HG03175 (cell line): Measurements from ENCODE around the gene NCR2.

Experiments
- ATAC-seq: cut with Tn5 transposase; IDR thresholded peaks from one replicate; pipeline ENCODE4 v1.9.1; 2021; ENCODE audit warnings: mild to moderate bottlenecking, moderate library complexity; ENCODE audit not compliant: unreplicated experiment

Gene NCR2

DNA sequence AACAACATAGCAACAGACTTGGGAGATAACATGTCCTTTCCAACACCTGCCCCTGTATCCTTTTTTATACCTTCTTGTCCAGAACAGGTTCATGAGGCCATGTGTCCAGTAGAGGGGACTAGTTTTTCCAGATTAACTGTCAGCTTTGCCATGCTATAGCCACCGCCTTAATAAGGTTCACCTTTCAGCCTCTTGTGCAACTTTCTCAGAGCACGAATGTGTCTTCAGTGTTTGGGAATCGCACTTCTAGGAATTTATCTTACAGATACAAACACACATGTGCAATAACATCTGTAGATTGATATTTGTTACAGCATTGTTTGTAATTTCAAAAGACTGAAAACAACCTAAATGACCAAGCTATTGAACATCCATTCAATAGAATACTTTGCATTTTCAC, 21.4 kb downstream of the NCR2 start:
- no peak for ATAC-seq

DNA sequence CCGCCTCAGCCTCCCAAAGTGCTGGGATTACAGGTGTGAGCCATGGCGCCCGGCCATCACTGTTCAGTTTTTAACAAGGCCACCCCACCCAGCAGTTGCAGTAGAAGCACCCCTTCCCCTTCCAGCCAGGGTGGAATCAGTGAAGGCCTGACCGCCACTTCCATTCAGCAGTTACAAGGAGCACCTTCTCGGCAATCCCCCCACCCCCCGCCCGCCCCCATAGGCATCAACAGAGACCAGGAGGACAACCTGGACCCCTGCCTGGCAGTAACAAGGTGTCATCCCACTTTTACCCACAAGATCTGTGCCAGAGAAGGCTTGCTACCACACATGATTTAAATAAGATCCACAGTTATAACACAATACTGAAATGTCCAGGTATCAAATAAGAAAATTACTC, 23.1 kb downstream of the NCR2 start:
- ATAC-seq: no peak

DNA sequence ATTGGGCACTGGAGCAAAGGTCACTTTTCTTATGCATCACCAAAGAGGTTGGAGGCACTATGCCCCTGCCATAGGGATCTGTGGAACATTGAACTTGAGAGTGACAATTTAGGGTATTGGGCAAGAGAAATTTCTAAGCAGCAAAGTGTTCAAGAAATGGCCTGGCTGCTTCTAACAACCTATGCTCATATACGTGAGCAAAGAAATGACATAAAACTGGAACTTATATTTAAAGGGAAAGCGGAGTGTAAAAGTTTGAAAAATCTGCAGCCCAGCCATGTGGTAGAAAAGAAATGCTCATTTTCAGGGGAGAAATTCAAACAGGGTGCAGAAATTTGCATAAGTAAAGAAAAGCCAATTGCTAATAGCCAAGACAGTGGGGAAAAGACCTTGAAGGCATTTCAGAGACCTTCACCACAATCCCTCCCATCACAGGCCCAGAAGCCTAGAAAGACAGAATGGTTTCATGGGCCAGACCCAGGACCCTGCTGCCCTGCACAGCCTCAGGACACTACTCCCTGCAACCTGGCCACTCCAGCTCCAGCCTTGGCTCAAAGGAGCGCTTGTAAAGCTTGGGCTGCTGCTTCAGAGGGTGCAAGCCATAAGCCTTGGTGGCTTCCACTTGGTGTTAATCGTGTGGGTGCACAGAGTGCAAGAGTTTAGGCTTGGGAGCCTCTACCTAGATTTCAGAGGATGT, 24.4 kb downstream of the NCR2 start:
- no peak for ATAC-seq

DNA sequence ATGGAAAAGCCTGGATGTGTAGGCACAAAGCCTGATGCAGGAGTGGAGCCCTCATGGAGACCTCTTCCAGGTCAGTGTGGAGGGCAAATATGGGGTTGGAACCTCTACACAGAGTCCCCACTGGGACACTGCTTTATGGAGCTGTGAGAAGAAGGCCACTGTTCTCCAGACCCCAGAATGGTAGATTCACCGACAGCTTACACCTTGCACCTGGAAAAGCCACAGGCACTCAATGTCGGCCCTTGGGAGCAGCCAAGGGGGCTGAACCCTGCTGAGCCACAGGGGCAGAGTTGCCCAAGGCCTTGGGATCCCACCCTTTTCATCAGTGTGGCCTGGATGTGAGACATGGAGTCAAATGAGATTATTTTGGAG, 24.9 kb downstream of the NCR2 start:
- ATAC-seq: no peak

DNA sequence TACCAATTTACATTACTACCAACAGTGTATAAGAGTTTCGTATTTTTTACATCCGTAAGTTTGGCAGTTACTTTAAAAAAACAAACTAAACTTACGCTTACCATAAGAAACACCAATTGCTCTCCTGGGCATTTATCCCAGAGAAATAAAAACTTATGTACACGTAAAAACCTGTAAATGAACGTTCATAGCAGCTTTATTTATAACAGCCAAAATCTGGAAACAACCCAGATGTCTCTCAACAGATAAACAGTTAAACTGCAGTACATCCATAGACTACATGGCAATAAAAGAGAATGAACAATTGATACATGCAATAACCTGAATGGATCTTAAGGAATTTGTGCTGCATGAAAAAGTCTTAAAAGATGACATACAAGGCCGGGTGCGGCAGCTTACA, 30.7 kb downstream of the NCR2 start:
- no peak for ATAC-seq

DNA sequence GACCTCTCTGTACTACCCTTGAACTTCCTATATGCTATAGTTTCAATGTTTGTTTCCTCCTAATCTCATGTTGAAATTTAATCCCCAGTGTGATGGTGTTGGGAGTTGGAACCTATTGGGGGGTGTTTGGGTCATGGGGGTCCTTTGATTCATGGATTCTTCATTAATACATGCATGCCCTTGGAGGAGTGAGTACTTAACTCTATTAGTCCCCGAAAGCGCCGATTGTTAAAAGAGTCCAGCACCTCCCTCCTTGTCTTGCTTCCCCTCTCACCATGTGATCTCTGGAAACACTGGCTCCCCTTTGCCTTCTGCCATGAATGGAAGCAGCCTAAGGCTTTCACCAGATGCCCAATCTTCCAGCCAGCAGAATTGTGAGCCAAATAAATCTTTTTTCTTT, 31.7 kb downstream of the NCR2 start:
- ATAC-seq: no peak

DNA sequence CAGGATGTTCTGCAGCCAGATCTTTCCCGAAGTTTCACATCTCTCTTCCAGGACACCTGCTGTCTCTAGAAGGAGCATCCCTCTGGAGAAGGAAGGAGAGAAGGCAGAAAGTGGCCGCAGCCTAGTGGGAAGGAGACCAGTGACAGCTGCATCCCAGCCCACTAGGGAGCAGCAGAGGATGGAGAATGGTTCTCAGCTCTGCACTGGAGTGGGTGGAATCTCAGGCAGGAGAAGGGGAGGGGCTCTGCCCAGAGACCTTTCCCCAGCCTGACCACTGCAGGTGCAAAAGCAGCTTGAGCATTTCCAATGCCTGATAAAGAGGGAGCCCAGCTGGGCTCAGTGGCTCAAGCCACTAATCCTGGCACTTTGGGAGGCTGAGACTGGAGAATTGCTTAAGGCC, 32.3 kb downstream of the NCR2 start:
- no peak for ATAC-seq

DNA sequence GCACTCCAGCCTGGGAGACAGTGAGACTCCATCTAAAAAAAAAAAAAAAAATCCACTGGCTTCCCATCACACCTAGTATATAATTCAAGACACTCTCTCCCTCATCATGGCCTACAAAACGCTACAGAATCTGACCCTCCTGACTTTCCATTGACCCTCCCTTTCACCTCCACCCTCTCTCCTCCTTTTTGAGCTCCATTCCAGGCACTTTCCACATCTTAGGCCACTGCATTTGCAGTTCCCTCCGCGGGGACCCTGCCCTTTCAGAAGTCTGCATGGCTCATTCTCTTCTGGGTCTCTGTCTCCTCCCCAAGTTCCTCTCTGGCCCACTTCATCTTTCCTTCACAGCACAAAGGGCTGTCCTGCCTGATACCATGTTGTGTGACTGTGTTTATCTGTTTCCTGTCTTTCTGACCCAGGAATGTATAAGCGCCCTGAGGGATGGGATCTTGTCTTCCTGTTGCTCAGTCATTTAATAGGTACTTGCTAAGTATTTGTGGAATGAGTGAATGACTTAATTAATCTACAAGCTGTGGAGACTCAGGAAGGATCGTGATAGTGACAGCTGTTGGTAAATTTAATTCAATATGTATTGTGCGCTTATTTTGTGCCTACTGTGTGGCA, 35.2 kb downstream of the NCR2 start:
- no peak for ATAC-seq

DNA sequence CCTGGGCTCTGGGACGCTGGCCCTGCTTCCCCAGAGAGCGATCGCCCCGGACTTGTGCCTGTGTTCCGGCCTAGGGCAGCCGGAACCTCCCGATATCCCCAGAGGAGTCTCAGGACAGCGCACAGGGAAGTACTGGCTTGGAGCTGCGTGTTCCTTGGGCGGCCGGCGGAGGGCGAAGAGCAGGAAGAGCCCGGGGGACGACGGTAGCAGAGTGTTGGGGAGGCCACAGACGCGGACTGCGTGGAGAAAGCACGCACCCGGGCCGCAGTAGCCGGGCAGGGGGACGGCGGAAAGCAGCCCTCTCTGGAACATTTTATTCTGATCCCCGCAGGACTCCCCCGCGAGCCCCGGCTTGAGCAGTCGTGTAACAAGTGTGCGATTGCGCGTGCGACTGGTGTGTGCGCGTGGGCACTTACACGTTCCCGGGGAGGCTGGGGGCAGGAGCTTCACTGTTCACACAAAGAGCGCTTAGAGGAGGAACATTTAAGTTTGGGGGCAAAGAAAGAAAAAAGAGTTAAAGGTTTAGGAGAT, 36.1 kb downstream of the NCR2 start:
- no peak for ATAC-seq

DNA sequence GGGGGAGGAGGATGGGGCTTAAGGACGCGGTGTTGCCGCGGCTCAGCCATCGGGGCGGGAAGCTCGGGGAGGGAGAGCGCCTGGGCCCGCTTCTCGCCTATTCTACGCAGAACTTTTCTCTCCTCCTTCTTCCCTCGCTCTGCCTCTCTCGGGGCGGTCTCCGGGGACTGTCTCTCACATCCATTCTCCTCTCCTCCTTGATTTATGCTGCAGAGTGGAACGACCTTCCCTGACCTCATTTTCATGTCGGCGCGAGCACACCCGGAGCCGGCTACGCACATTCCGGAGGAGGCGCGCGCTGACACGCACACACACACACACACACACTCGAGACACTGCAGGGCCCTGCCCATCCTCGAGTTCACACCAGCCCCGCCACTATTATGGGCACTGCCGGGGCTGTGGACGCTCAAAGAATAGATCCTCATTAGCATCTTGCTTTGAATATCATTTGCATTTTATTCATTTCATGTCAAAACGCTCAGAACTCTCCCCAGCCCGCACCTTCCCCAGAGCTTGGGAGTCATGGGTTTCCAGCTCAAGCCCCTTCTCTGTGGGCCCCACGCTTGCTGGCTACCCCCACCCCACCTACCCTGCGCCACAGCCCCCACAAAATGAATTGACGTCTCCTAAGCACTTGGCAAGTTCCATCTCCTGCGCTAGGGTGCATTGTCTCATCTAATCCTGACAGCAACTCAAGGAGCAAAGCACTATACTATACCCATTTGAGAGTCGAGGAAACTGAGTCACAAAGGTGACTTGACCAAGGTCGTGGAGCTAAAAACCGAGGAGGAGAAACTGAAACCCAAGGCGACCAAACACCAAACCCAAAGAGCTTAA, 36.8 kb downstream of the NCR2 start:
- ATAC-seq: no peak

DNA sequence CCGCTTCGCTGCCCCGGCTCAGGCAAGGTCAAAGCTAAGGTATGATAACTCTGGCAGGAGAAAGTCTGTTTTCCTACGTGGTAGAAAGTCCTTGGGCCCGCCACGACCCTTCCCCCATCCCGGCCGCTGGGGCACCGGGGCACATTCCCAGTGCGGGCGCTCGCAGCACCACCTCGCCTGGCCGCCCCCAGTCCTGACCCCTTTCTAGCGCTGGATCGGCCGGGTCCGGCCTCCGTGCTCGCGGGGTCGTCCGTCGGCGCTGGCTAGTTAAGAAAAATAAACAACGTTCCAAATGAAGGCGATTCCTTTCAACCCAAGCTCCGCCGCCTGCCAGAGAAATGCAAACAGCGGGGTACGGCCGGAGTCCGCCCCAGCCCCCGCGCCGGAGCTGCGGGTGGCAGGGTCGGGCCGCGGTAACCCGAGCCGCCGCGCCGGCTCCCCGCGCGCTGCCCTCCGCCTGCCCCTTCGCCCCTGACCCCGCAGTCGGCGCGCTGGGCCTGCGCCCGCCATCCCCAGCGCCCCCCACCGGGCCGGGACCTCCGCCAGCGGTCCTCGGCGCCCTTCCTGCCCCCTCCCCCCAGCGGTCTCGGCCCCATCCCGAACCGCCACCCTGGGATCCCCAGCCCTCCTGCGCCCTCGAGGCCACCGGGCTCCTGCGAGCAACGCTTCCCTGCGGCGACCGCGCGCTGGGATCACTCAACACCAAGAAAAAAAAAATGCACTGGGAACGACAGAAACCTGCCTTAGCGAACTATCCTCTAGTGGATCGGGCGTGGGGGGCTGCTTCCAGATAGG, 37.6 kb downstream of the NCR2 start:
- no peak for ATAC-seq

DNA sequence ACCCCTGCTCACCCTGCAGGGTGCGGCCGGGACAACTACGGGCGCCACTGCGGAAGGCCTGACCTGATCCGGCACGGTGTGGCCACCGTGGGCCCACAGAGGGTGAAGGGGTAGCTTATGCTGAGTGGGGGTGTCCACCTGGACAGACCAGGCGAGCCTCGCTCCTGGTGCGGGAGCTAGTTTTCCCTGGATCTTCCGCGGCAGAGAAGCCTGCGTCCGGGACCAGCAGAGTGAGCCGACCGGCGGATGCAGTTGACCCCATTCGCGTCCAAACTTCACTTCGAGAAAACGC, 38.2 kb downstream of the NCR2 start:
- no peak for ATAC-seq

DNA sequence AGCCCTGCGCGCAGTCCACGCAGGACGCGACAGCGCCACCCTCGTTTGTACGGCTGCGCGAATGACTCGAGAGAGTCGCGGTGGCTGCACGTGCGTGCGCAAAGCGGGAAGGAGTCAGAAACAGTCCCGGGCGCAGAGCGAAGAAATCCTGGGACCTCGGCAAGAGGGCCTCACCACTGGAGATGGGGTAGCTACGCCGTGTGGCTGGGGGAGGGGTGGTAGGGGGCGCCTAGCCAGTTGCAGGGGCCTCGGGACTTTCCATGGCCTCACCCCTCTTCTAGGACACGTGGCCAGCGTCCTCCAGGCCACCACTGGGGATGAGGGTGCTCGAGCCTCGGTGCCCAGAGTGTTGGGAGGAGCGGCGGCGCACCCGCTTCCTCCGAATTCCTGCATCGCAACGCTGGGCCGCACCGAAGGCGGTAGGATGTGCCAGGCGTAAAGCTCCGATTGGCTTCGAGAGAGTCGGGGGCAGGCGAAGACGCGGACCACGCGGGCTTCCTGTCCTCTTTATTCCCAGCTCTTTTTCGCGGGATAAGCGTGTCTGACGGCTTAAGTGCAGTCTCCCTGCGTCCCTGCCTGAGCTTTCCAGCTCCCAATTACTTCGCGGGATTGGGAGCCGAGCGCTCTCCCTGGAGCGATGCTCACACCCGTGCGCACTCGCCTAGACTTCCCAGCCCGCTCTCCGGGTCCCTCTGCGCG, 38.7 kb downstream of the NCR2 start:
- no peak for ATAC-seq

DNA sequence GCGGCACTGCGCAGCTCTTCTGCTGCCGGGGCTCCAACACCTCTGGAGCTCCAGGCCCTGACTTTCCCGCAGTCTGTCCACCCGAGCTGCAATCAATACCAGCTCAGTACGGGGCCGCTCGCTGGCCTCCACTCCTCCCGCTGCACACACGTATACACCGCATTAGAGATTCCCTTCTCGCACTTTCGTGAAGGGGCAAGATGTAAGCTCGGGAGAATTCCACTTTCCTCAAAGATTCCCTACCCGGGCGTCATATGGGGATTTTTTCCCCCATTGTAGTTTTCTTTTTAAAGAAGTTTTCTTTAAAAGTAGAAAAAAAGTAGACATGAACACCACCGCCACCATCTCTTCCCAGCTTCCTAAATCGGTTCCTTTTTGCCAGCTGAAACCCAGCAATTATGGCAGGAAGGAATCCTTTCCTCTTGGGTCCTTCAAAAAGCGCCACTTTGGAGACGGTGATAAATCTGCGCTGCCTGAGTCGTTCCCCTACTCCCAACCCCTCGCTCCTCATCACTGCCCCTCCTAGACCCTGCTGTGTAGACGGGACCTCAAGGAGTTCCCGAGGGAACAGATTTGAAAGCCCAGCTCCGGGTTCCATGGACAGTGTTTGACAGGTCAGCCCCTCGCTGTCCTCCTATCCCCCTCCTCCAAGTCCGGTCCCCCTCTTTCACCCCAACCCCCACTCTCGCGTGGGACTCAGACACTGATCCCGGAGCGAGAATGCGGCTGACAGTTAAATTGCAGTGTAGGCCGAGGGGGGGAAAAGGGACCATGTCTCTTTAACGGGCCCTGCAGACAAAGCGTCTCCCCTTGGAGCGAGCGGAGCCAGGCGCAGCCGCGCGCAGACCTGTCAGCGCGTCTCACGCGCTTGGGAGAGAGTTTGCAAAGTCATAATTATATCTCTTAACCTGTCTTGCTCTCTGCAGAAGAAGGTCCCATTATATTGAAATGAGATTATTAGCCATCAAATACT, 39.5 kb downstream of the NCR2 start:
- ATAC-seq: no peak

DNA sequence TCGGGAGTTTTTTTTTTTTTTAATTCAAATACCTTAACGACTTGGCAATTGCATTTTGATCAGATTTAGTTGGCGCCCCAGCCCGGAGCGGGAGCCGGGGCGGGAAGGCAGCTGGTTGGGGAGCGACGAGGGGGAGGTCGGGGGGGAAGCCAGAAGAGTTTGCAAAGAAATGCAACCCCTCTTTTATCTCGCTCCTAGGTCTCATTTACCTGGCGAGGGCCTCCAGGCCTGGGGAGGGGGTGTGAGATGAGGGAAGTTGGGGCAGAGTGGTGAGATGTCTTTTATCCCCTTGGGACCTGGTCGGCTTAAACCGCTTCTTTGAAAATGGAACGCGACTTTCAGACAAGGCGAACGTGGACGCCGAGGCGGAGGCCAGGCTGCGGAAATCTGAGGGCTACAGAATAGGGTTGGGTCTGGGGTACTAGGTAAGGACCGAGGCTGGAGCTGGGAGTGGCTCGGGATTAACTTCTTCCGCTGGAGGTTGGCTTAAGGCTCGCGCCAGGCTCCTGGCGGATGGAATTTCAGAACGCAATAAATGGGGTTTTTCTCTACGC, 40.3 kb downstream of the NCR2 start:
- no peak for ATAC-seq

DNA sequence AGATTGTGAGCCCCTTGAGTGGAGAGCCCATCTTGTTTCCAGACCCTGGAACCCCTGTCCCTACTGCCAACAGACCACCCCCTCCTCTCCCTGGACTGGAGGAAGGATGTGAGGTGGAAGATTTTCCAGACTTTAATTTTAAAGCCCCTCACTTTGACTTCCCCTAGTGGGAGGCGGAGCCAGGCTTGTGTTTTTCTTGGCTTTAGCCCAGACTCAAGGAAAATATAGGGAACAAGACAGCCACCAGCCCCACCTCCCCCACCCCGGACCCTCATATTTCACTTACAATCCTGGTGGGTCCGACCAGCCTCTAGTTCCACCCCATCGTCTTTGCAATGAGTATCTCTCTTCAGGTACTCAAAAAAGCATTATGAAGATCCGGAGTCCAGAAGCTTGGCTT, 40.8 kb downstream of the NCR2 start:
- no peak for ATAC-seq

DNA sequence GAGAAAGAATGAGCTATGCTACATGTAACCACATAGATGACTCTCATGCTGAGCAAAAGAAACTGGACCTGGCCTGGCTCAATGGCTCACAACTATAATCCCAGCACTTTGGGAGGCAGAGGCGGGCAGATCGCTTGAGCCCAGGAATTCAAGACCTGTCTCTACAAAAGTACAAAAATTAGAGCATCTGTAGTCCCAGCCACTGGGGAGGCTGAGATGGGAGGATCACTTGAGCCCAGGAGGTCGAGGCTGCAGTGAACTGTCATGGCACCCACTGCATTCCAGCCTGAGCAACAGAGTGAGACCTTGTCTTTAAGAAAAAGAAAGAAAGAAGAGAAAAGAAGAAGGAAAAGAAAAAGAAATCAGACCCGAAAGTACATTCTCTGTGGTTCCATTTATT, 41.7 kb downstream of the NCR2 start:
- ATAC-seq: no peak

DNA sequence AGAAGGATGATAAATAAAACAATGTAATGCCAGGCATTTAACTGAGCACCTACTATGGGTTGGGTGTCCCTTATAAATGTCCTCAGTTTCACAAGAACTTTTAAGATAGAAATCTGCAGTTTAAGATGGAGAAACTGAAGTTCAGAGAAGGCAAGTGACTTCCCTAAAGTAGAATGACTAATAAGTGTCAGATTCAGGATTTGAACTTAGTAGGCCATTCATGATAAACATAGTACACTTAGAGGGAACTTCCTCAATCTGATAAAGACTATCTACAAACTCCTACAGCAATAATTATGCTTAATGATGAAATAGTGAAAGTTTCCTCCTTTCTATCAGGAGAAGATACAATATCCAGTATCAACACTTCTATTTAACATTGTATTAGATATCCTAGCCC, 43.9 kb downstream of the NCR2 start:
- no peak for ATAC-seq

DNA sequence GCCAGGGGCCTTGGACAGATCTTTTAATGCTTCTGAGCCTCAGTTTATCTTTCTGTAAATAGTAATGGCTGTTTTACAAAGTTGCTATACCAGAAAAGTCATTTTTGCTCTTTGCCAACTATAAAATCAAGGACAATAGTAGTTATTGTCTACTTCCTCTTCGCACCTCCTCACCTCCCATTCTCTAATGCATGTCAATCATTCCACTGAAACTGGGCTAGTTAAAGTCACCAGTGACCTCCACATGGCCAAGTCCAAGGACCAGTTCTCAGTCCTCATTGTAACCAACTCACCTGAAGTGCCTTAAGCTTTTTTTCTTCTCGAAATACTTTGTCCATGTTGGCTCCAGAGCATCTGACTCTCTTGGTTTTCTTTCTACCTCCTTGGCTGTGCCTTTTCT, 51.2 kb downstream of the NCR2 start:
- no peak for ATAC-seq
